IMR-90 (cell line): ENCODE data around the gene DNAJA4. TPM values are rescaled to one million over a fixed set of nuclear protein-coding genes. Genes with fewer than 3 reads are reported as not detected.
A peak's percentile ranks its signal among the peaks of the same experiment; 100 is the strongest.

Experiments
- ATAC-seq: fragments of 200-7000 bp; cut with Tn5 transposase; 2 replicates; pipeline ENCODE4 v1.9.1; 2020; ENCODE audit warnings: low read depth, mild to moderate bottlenecking, moderate library complexity
- BruUV-seq: library from RNA; stranded (reverse); fragments of 400-500 nt; replicated peaks from 2 replicates; lab custom pipeline; 2021; lab: Mats Ljungman, UMichigan
- CTCF ChIA-PET: fragments of 300-600 bp; formaldehyde crosslinking; extraction: SDS; loops from one replicate; lab custom pipeline; 2021; ENCODE audit warnings: antibody characterized with exemption; lab: Yijun Ruan, JAX
- POLR2A ChIA-PET: fragments of 300-600 bp; sonication (Branson Sonifier 250); formaldehyde crosslinking; loops from one replicate; lab custom pipeline; 2022; ENCODE audit warnings: antibody characterized with exemption; ENCODE audit not compliant: unreplicated experiment; lab: Charles Lee
- DNase-seq: peaks from one replicate; pipeline ENCODE4 v3.0.0; 2013
- H2AFZ ChIP-seq: replicated peaks from 2 replicates; pipeline ENCODE3; 2013; ENCODE audit warnings: low read length, mild to moderate bottlenecking; ENCODE audit not compliant: poor library complexity
- H2AK5ac ChIP-seq: 2 replicates; pipeline ENCODE4 v1.6.1; 2013; ENCODE audit warnings: low read depth, low read length, inconsistent platforms
- H2AK9ac ChIP-seq: replicated peaks from 2 replicates; pipeline ENCODE3; 2013; ENCODE audit warnings: mild to moderate bottlenecking, low read depth, low read length, moderate library complexity; ENCODE audit not compliant: poor library complexity
- H2BK120ac ChIP-seq: 2 replicates; pipeline ENCODE4 v1.6.1; 2013; ENCODE audit warnings: low read depth, low read length, inconsistent platforms
- H2BK15ac ChIP-seq: 3 replicates; pipeline ENCODE4 v1.6.1; 2013; ENCODE audit warnings: low read depth, low read length, inconsistent platforms
- H2BK20ac ChIP-seq: 2 replicates; pipeline ENCODE4 v1.6.1; 2013; ENCODE audit warnings: low read depth, mild to moderate bottlenecking, inconsistent platforms, low read length, moderate library complexity
- H2BK5ac ChIP-seq: 2 replicates; pipeline ENCODE4 v1.6.1; 2013; ENCODE audit warnings: mild to moderate bottlenecking, low read depth, low read length, inconsistent platforms; ENCODE audit not compliant: poor library complexity, severe bottlenecking
- H3K14ac ChIP-seq: replicated peaks from 2 replicates; pipeline ENCODE4 v1.6.1; 2013; ENCODE audit warnings: low read depth, low read length, inconsistent platforms
- H3K18ac ChIP-seq: 2 replicates; pipeline ENCODE4 v1.6.1; 2013; ENCODE audit warnings: low read depth, low read length, control low read depth
- H3K23ac ChIP-seq: 2 replicates; pipeline ENCODE4 v1.6.1; 2013; ENCODE audit warnings: low read depth, low read length, inconsistent platforms
- H3K27ac ChIP-seq: 2 replicates; pipeline ENCODE4 v1.5.1; 2013; ENCODE audit warnings: mild to moderate bottlenecking, control low read depth, low read length; ENCODE audit not compliant: insufficient read depth
- H3K27me3 ChIP-seq: 2 replicates; pipeline ENCODE4 v1.6.1; 2013; ENCODE audit warnings: low read length; ENCODE audit not compliant: control insufficient read depth, insufficient read depth
- H3K36me3 ChIP-seq: 2 replicates; pipeline ENCODE4 v1.6.1; 2013; ENCODE audit warnings: low read length, mixed read lengths; ENCODE audit not compliant: control insufficient read depth, insufficient read depth
- H3K4ac ChIP-seq: 2 replicates; pipeline ENCODE4 v1.6.1; 2013; ENCODE audit warnings: low read depth, low read length, inconsistent platforms
- H3K4me1 ChIP-seq: 2 replicates; pipeline ENCODE4 v1.6.1; 2013; ENCODE audit warnings: low read length, mixed read lengths; ENCODE audit not compliant: control insufficient read depth, insufficient read depth
- H3K4me2 ChIP-seq: 2 replicates; pipeline ENCODE4 v1.6.1; 2013; ENCODE audit warnings: low read depth, mild to moderate bottlenecking, control low read depth, low read length, moderate library complexity
- H3K4me3 ChIP-seq: 2 replicates; pipeline ENCODE4 v1.5.1; 2013; ENCODE audit warnings: low read depth, mild to moderate bottlenecking, control low read depth, low read length, moderate library complexity; ENCODE audit not compliant: insufficient read depth
- H3K56ac ChIP-seq: 2 replicates; pipeline ENCODE4 v1.6.1; 2013; ENCODE audit warnings: low read length, inconsistent platforms; ENCODE audit not compliant: insufficient read depth; ENCODE audit errors: extremely low read depth
- H3K79me1 ChIP-seq, 2 experiments: 2 replicates each; pipeline ENCODE4 v1.6.1; 2013; ENCODE audit warnings: low read length in 2 of 2, inconsistent platforms in 1 of 2, low read depth in 1 of 2
- H3K9ac ChIP-seq: 2 replicates; pipeline ENCODE4 v1.6.1; 2013; ENCODE audit warnings: low read depth, low read length, control low read depth
- H3K9me1 ChIP-seq: 2 replicates; pipeline ENCODE4 v1.6.1; 2013; ENCODE audit warnings: low read length, inconsistent platforms; ENCODE audit not compliant: insufficient read depth
- H3K9me3 ChIP-seq: 2 replicates; pipeline ENCODE4 v1.6.1; 2013; ENCODE audit warnings: low read length; ENCODE audit not compliant: control insufficient read depth, insufficient read depth
- H4K20me1 ChIP-seq: 2 replicates; pipeline ENCODE4 v1.6.1; 2013; ENCODE audit warnings: low read length, inconsistent platforms; ENCODE audit not compliant: insufficient read depth
- H4K5ac ChIP-seq: 2 replicates; pipeline ENCODE4 v1.6.1; 2013; ENCODE audit warnings: mild to moderate bottlenecking, low read depth, low read length, control low read depth
- H4K8ac ChIP-seq, 2 experiments: 2 replicates each; pipeline ENCODE4 v1.6.1; 2013; ENCODE audit warnings: low read depth in 2 of 2, low read length in 2 of 2, control low read depth in 1 of 2, inconsistent platforms in 1 of 2
- H4K91ac ChIP-seq: 2 replicates; pipeline ENCODE4 v1.6.1; 2013; ENCODE audit warnings: low read depth, low read length, inconsistent platforms; ENCODE audit not compliant: insufficient read depth
- BHLHE40 ChIP-seq: fragments of 150-350 bp; IDR thresholded peaks from 2 replicates; pipeline ENCODE4 v1.6.1; 2016; ENCODE audit warnings: mild to moderate bottlenecking, low read depth, low read length
- CEBPB ChIP-seq: IDR thresholded peaks from 2 replicates; pipeline ENCODE4 v1.6.1; 2012; ENCODE audit warnings: low read depth, low read length, improper control_type of control experiment
- POLR2A ChIP-seq: IDR thresholded peaks from 2 replicates; pipeline ENCODE4 v1.6.1; 2012; ENCODE audit warnings: mild to moderate bottlenecking, low read depth, low read length
- RAD21 ChIP-seq: IDR thresholded peaks from 2 replicates; pipeline ENCODE4 v1.6.1; 2012; ENCODE audit warnings: low read length, improper control_type of control experiment
- SMC3 ChIP-seq: fragments of 150-350 bp; IDR thresholded peaks from 2 replicates; pipeline ENCODE4 v1.6.1; 2016; ENCODE audit warnings: low read depth, mild to moderate bottlenecking, antibody characterized with exemption, low read length, moderate library complexity
- WGBS, 2 experiments: methylation state at CpG; one replicate each; pipeline versions ENCODE4 v1.1.5 to v1.1.7; 2013; ENCODE audit warnings: missing lambda C conversion rate in 2 of 2; ENCODE audit not compliant: insufficient read length in 1 of 2; ENCODE audit errors: extremely low coverage in 2 of 2; 5-methylcytosine and 5-hydroxymethylcytosine counted together
- dilution Hi-C: fragments of 300-500 bp; cut with HindIII; formaldehyde crosslinking; loops from one replicate; pipeline ENCODE4 v1.14.3; 2018; ENCODE audit warnings: low sequenced_read_pairs; ENCODE audit not compliant: unreplicated experiment
- in situ Hi-C: fragments of 300-500 bp; cut with MboI; formaldehyde crosslinking; loops from 3 replicates; pipeline ENCODE4 v1.14.3; 2019; ENCODE audit warnings: low sequenced_read_pairs, inconsistent platforms, mixed read lengths
- intact Hi-C: fragments of 100-400 bp; cut with micrococcal nuclease; formaldehyde crosslinking; loops from 2 replicates; pipeline ENCODE4 v1.10.0; 2022
- polyA plus RNA-seq, 3 experiments: library from polyadenylated mRNA; depleted of rRNA; stranded (reverse); fragments of >200 nt; gene quantifications; 2 replicates each; pipeline ENCODE4 v1.2.3, GENCODE V29; 2012; ENCODE audit warnings: low replicate concordance in 1 of 3
- total RNA-seq: library from RNA; depleted of rRNA; stranded (reverse); fragments of >200 nt; gene quantifications from 2 replicates; pipeline ENCODE4 v1.2.3, GENCODE V29; 2012
- TF ChIP-seq, protein P1 (sequence below): conservative IDR thresholded peaks from 2 replicates; pipeline ENCODE4 v1.5.1; 2012; ENCODE audit warnings: mild to moderate bottlenecking, low read depth, low read length, improper control_type of control experiment

DNAJA4 gene
- total and polyA plus RNA-seq, 2 of the 4 experiments (the other 2 are of a cell fraction), result 0.18 to 0.32 TPM

DNA sequence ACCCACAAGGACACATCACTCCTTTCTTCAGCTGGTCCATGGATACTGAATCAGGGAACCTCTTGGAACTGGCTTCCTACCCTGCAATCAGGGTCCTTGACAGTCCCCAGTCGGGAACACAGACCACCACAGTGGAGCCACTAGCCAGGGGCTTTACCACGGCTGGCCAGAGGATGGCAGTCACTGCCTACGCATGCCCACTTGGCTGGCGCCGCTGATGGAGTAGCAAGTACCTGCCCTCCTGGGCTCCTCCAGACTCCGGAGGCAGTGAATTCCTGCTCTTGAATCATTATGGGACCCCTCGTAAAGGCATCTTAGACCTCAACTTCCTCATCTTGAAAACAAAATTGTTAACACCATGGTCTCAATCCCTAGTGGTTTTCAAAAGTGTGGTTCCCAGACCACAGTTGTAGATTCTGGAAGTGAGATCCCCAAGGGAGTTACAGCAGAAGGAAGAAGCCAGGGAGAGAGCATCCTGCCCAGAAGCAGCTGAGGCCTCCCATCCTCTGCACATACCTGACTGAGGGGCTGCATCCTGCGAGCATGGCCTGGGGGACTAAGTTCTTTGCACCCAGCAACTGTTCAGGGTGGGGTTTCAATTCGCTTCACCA, 44.2 kb downstream of the DNAJA4 start:
- peak overlapping the region; percentile 83 for H2AFZ ChIP-seq
- no TSS peak for BruUV-seq
- no peaks in the 10 kb centered on the region for H3K79me1 ChIP-seq
- H3K4me1 ChIP-seq, result peaks cover 6% of the 10 kb centered on the region
- H2AK5ac ChIP-seq, result no peak overlapping the region
- H3K9ac ChIP-seq, result no peak overlapping the region
- H3K27me3 ChIP-seq, result peaks cover 16% of the 10 kb centered on the region; the same call in 1 of the 2 replicates
- no peak overlapping the region for H4K5ac ChIP-seq
- H4K8ac ChIP-seq, result peak overlapping the region in 1 of 2 experiments; percentile 8; a peak in 1 of 4 replicates
- no peak overlapping the region for H3K18ac ChIP-seq
- H2BK20ac ChIP-seq, result no peak overlapping the region
- H3K14ac ChIP-seq, result no peak overlapping the region
- H3K36me3 ChIP-seq, result no peaks in the 10 kb centered on the region
- TF ChIP-seq RAD21 (peak; percentile 95), CEBPB (no peak), BHLHE40 (no peak), POLR2A (no peak), SMC3 (peak; percentile 70)
- TF ChIP-seq, protein P1, sequence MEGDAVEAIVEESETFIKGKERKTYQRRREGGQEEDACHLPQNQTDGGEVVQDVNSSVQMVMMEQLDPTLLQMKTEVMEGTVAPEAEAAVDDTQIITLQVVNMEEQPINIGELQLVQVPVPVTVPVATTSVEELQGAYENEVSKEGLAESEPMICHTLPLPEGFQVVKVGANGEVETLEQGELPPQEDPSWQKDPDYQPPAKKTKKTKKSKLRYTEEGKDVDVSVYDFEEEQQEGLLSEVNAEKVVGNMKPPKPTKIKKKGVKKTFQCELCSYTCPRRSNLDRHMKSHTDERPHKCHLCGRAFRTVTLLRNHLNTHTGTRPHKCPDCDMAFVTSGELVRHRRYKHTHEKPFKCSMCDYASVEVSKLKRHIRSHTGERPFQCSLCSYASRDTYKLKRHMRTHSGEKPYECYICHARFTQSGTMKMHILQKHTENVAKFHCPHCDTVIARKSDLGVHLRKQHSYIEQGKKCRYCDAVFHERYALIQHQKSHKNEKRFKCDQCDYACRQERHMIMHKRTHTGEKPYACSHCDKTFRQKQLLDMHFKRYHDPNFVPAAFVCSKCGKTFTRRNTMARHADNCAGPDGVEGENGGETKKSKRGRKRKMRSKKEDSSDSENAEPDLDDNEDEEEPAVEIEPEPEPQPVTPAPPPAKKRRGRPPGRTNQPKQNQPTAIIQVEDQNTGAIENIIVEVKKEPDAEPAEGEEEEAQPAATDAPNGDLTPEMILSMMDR, result peak; percentile 91
- H2BK5ac ChIP-seq, result no peak overlapping the region
- H3K56ac ChIP-seq, result no peak overlapping the region
- H4K91ac ChIP-seq, result no peak overlapping the region
- in situ Hi-C loops, result no loop called here
- DNase-seq, result peak; percentile 58
- H4K20me1 ChIP-seq, result no peaks in the 10 kb centered on the region
- CTCF ChIA-PET, result interaction anchor here (0.6 to 1.2 kb wide), 6 partner anchors 110 to 240 kb away, joined by 3 to 4 read pairs (median 3); no protein-coding TSS in a partner anchor
- H3K4me3 ChIP-seq, result no peak overlapping the region
- no peak overlapping the region for H3K4ac ChIP-seq
- H3K27ac ChIP-seq, result no peak overlapping the region
- no peaks in the 10 kb centered on the region for H3K9me3 ChIP-seq
- no peak overlapping the region for H2BK15ac ChIP-seq
- H2BK120ac ChIP-seq, result no peak overlapping the region
- H3K9me1 ChIP-seq, result peaks cover 3% of the 10 kb centered on the region; the same call in 1 of the 2 replicates
- H3K23ac ChIP-seq, result 0 out of 2 replicates have a peak overlapping the region, but pooled peaks have one; percentile 6
- POLR2A ChIA-PET, result no interaction called here
- intact Hi-C loops, result loop anchor here (1.0 to 2.0 kb wide), 4 partner anchors 107 to 400 kb away; no protein-coding TSS in a partner anchor
- dilution Hi-C loops, result no loop called here
- WGBS, 2 experiments, result 9% methylated on average over 4 of the region's 9 CpGs; no CpG with 5 or more reads in 1 of the 2 experiments
- H2AK9ac ChIP-seq, result peak overlapping the region; percentile 98
- peak; percentile 92 for ATAC-seq
- no peak overlapping the region for H3K4me2 ChIP-seq
